ENCODE data around the gene ARHGDIB. TPM values are rescaled to one million over a fixed set of nuclear protein-coding genes. Genes with fewer than 3 reads are reported as not detected.

Gene ARHGDIB
- total RNA-seq, 6 donors from 2014 or later, result 169 to 307 (median 211) TPM

- WGBS, 2 donors, result 49 to 53% methylated on average over 4 of the region's 4 CpGs
These were observed 32.5 kb downstream of the ARHGDIB start for GRCh38 chr12:14928931-14929330.

DNA sequence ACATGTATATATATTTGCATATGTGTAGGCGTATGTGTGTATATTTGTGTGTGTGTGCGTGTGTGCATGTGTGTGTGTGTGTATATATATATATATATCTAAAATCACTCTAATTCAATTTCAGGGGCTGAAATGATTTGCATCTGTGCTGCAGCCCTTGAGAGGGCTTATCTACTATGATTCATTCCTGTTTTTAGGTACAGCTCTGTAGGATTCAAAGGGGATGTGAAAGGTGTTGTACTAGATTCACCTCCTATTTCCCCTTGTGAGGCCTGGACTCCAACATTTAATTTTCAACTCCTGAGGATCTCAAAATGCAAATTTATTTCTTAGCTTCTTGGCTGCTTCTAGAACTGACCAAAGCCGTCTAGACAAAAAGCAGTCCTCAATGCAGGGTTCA is 34.1 kb downstream of the ARHGDIB start:
- DNase-seq (no peak), ATAC-seq (ENCODE audit: low FRiP score in 2 of 2) (no peak)
- Histone ChIP-seq H3K27ac (no peak overlapping the region), H3K4me3 (no peak overlapping the region), H3K27me3 (no peaks in the 10 kb centered on the region), H3K9me3 (no peaks in the 10 kb centered on the region), H3K36me3 (no peaks in the 10 kb centered on the region), H3K4me1 (peaks cover 3 to 23% (median 5%) of the 10 kb centered on the region in 4 donors)
- WGBS, 2 donors, result 83 to 91% methylated on average over 3 of the region's 3 CpGs
- TF ChIP-seq, protein P1, sequence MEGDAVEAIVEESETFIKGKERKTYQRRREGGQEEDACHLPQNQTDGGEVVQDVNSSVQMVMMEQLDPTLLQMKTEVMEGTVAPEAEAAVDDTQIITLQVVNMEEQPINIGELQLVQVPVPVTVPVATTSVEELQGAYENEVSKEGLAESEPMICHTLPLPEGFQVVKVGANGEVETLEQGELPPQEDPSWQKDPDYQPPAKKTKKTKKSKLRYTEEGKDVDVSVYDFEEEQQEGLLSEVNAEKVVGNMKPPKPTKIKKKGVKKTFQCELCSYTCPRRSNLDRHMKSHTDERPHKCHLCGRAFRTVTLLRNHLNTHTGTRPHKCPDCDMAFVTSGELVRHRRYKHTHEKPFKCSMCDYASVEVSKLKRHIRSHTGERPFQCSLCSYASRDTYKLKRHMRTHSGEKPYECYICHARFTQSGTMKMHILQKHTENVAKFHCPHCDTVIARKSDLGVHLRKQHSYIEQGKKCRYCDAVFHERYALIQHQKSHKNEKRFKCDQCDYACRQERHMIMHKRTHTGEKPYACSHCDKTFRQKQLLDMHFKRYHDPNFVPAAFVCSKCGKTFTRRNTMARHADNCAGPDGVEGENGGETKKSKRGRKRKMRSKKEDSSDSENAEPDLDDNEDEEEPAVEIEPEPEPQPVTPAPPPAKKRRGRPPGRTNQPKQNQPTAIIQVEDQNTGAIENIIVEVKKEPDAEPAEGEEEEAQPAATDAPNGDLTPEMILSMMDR (IDR thresholded peaks at IDR 0.05), result no peak
- TF ChIP-seq EP300 (IDR thresholded peaks at IDR 0.05), result no peak
- TF ChIP-seq POLR2AphosphoS5 (IDR thresholded peaks at IDR 0.05), result no peak
- no peak for TF ChIP-seq POLR2A (IDR thresholded peaks at IDR 0.05)

More at GRCh38 chr12:14928931-14929330, 32.5 kb downstream of the ARHGDIB start:
- peak in 1 of 2 donors; percentile 38 for DNase-seq
- Histone ChIP-seq H3K27ac (peak overlapping the region in 3 of 4 donors; percentile 14 to 61 (median 60)), H3K9me3 (no peaks in the 10 kb centered on the region), H3K4me1 (peaks cover 3 to 23% (median 5%) of the 10 kb centered on the region in 4 donors), H3K4me3 (peak overlapping the region in 2 of 4 donors; percentile 6 to 9), H3K36me3 (no peaks in the 10 kb centered on the region), H3K27me3 (no peaks in the 10 kb centered on the region)
- ATAC-seq (ENCODE audit: low FRiP score in 2 of 2), result peak; percentile 59 to 85
- TF ChIP-seq, protein P1 (IDR thresholded peaks at IDR 0.05), result no peak
- peak in 1 of 4 donors; percentile 20 for TF ChIP-seq POLR2A (IDR thresholded peaks at IDR 0.05)
- TF ChIP-seq POLR2AphosphoS5 (IDR thresholded peaks at IDR 0.05), result peak in 1 of 2 donors; percentile 81
- peak; percentile 59 to 95 (median 78) for TF ChIP-seq EP300 (IDR thresholded peaks at IDR 0.05)

DNA sequence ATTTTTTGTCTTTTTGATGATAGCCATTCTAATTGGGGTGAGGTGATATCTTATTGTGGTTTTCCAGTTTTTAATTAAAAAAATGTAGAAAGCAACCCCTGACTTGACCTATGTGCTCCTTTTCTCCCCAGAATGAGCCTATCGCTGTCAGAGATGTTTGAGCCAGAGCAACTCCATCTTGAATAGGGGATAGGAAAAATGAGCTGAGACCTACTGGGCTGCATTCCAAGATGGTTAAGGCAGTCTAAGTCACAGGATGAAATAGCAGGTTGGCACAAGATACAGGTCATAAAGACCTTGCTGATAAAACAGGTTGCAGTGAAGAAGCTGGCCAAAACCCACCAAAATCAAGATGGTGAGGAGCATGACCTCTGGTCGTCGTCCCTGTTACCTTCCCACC is 36.9 kb downstream of the ARHGDIB start:
- Histone ChIP-seq H3K4me3 (no peak overlapping the region), H3K4me1 (peaks cover 0 to 9% (median under 1%) of the 10 kb centered on the region in 4 donors), H3K27me3 (no peaks in the 10 kb centered on the region), H3K36me3 (no peaks in the 10 kb centered on the region), H3K9me3 (no peaks in the 10 kb centered on the region), H3K27ac (no peak overlapping the region)
- ATAC-seq (ENCODE audit: low FRiP score in 2 of 2) (no peak), DNase-seq (no peak)
- 90 to 99% methylated on average over 3 of the region's 3 CpGs for WGBS, 2 donors
- no peak for TF ChIP-seq POLR2A (IDR thresholded peaks at IDR 0.05)
- no peak for TF ChIP-seq POLR2AphosphoS5 (IDR thresholded peaks at IDR 0.05)
- no peak for TF ChIP-seq EP300 (IDR thresholded peaks at IDR 0.05)
- TF ChIP-seq, protein P1 (IDR thresholded peaks at IDR 0.05), result no peak

- DNase-seq, result no peak
- H3K9me3 ChIP-seq, result no peaks in the 10 kb centered on the region
- no peak overlapping the region for H3K27ac ChIP-seq
- 88 to 95% methylated on average over 2 of the region's 2 CpGs for WGBS, 2 donors
- peaks cover 0 to 5% (median 0%) of the 10 kb centered on the region in 4 donors for H3K4me1 ChIP-seq
- no peaks in the 10 kb centered on the region for H3K27me3 ChIP-seq
- TF ChIP-seq, protein P1 (IDR thresholded peaks at IDR 0.05), result no peak
- TF ChIP-seq EP300 (IDR thresholded peaks at IDR 0.05), result no peak
- TF ChIP-seq POLR2A (IDR thresholded peaks at IDR 0.05), result no peak
- no peak for TF ChIP-seq POLR2AphosphoS5 (IDR thresholded peaks at IDR 0.05)
- no peak overlapping the region for H3K4me3 ChIP-seq
- ATAC-seq (ENCODE audit: low FRiP score in 2 of 2), result no peak
- no peaks in the 10 kb centered on the region for H3K36me3 ChIP-seq
These were observed 37.5 kb downstream of the ARHGDIB start for GRCh38 chr12:14923944-14924343.

GRCh38 chr12:14921218-14921617 is 40.2 kb downstream of the ARHGDIB start:
- Histone ChIP-seq H3K4me1 (no peaks in the 10 kb centered on the region), H3K36me3 (peaks cover 0 to 7% (median 0%) of the 10 kb centered on the region in 4 donors), H3K4me3 (no peak overlapping the region), H3K9me3 (no peaks in the 10 kb centered on the region), H3K27me3 (no peaks in the 10 kb centered on the region), H3K27ac (no peak overlapping the region)
- ATAC-seq (ENCODE audit: low FRiP score in 2 of 2), result no peak
- TF ChIP-seq POLR2A (IDR thresholded peaks at IDR 0.05) (no peak), EP300 (IDR thresholded peaks at IDR 0.05) (no peak), POLR2AphosphoS5 (IDR thresholded peaks at IDR 0.05) (no peak)
- TF ChIP-seq, protein P1 (IDR thresholded peaks at IDR 0.05), result no peak
- no peak for DNase-seq
- WGBS, 2 donors, result 98 to 99% methylated on average over 2 of the region's 2 CpGs
